GM23338 (cell line): ENCODE measurements around the gene TMEM163.

ENCODE experiments used
- CREB1 ChIP-seq: fragments of 250-450 bp; sonication (Bioruptor Pico); IDR thresholded peaks from 2 replicates; pipeline ENCODE4 v1.5.0; 2020; ENCODE audit warnings: low read depth, mild to moderate bottlenecking, moderate library complexity
- EZH2 ChIP-seq: fragments of 200-600 bp; sonication (generic); IDR thresholded peaks from one replicate; pipeline ENCODE4 v1.8.0; 2017; ENCODE audit warnings: antibody characterized with exemption, mild to moderate bottlenecking, low read depth; ENCODE audit not compliant: unreplicated experiment
- EZH2phosphoT487 ChIP-seq: fragments of 200-600 bp; sonication (generic); IDR thresholded peaks from one replicate; pipeline ENCODE4 v1.8.1; 2018; ENCODE audit warnings: antibody characterized with exemption; ENCODE audit not compliant: unreplicated experiment
- JUNB ChIP-seq: IDR thresholded peaks from one replicate; pipeline ENCODE4 v1.6.1; 2016; ENCODE audit warnings: antibody characterized with exemption; ENCODE audit not compliant: unreplicated experiment
- NANOG ChIP-seq: IDR thresholded peaks from 2 replicates; pipeline ENCODE4 v1.6.1; 2016; ENCODE audit warnings: antibody characterized with exemption, borderline replicate concordance
- POLR2AphosphoS5 ChIP-seq: IDR thresholded peaks from 2 replicates; pipeline ENCODE4 v1.6.1; 2016; ENCODE audit warnings: antibody characterized with exemption, low read depth
- STAT1 ChIP-seq: IDR thresholded peaks from one replicate; pipeline ENCODE4 v1.6.1; 2016; ENCODE audit warnings: antibody characterized with exemption; ENCODE audit not compliant: unreplicated experiment
- ZNF114 ChIP-seq: fragments of 250-450 bp; sonication (Bioruptor Pico); IDR thresholded peaks from 2 replicates; pipeline ENCODE4 v1.5.0; 2020; ENCODE audit warnings: mild to moderate bottlenecking, moderate library complexity
- ZNF331 ChIP-seq: fragments of 250-450 bp; sonication (Bioruptor Pico); IDR thresholded peaks from 2 replicates; pipeline ENCODE4 v1.5.0; 2020; ENCODE audit warnings: low read depth, mild to moderate bottlenecking, moderate library complexity
- TF ChIP-seq, protein P1 (sequence below): IDR thresholded peaks from one replicate; pipeline ENCODE4 v1.6.1; 2018; ENCODE audit warnings: antibody characterized with exemption; ENCODE audit not compliant: unreplicated experiment
- TF ChIP-seq, protein P2 (sequence below), 2 experiments: fragments of 200-600 bp in 1 of 2; sonication (generic) in 1 of 2; conservative IDR thresholded peaks; 2 replicates each; pipeline versions ENCODE4 v1.5.1 to v1.6.1; 2016 to 2017; ENCODE audit warnings: antibody characterized with exemption in 2 of 2, low read depth in 2 of 2, mild to moderate bottlenecking in 2 of 2, moderate library complexity in 1 of 2
- TF ChIP-seq, protein P3 (sequence below): IDR thresholded peaks from 2 replicates; pipeline ENCODE4 v1.6.1; 2016; ENCODE audit warnings: antibody characterized with exemption
- TF ChIP-seq, protein P4 (sequence below): fragments of 250-450 bp; sonication (Bioruptor Pico); IDR thresholded peaks from 2 replicates; pipeline ENCODE4 v1.5.0; 2020; ENCODE audit warnings: mild to moderate bottlenecking, moderate library complexity

DNA sequence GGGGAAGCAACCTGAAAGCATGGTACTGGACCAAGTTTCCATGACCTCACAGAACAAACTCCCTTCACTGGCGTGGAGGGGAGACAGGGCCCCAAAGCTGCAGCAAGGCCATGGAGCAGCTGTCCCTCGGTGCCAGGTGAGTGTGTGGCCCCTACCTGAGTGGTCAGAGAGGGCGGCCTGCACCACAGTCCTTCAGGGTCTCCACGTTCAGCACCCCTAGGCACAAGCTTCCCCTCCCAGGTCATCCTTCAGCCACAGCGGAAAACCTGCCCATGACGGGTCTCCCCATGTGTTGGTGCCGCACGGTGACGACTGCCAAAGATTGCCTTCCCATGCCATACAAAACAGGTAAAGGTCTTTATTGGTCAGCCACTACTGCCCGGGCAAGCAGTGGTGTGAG, 263.4 kb downstream of the TMEM163 start:
- TF ChIP-seq JUNB (no peak), EZH2 (no peak), CREB1 (CRISPR knock-in tag) (no peak), POLR2AphosphoS5 (no peak), EZH2phosphoT487 (no peak), ZNF331 (no peak), ZNF114 (CRISPR knock-in tag) (no peak), NANOG (no peak), STAT1 (no peak)
- TF ChIP-seq, protein P1, sequence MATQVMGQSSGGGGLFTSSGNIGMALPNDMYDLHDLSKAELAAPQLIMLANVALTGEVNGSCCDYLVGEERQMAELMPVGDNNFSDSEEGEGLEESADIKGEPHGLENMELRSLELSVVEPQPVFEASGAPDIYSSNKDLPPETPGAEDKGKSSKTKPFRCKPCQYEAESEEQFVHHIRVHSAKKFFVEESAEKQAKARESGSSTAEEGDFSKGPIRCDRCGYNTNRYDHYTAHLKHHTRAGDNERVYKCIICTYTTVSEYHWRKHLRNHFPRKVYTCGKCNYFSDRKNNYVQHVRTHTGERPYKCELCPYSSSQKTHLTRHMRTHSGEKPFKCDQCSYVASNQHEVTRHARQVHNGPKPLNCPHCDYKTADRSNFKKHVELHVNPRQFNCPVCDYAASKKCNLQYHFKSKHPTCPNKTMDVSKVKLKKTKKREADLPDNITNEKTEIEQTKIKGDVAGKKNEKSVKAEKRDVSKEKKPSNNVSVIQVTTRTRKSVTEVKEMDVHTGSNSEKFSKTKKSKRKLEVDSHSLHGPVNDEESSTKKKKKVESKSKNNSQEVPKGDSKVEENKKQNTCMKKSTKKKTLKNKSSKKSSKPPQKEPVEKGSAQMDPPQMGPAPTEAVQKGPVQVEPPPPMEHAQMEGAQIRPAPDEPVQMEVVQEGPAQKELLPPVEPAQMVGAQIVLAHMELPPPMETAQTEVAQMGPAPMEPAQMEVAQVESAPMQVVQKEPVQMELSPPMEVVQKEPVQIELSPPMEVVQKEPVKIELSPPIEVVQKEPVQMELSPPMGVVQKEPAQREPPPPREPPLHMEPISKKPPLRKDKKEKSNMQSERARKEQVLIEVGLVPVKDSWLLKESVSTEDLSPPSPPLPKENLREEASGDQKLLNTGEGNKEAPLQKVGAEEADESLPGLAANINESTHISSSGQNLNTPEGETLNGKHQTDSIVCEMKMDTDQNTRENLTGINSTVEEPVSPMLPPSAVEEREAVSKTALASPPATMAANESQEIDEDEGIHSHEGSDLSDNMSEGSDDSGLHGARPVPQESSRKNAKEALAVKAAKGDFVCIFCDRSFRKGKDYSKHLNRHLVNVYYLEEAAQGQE, result no peak
- TF ChIP-seq, protein P2, sequence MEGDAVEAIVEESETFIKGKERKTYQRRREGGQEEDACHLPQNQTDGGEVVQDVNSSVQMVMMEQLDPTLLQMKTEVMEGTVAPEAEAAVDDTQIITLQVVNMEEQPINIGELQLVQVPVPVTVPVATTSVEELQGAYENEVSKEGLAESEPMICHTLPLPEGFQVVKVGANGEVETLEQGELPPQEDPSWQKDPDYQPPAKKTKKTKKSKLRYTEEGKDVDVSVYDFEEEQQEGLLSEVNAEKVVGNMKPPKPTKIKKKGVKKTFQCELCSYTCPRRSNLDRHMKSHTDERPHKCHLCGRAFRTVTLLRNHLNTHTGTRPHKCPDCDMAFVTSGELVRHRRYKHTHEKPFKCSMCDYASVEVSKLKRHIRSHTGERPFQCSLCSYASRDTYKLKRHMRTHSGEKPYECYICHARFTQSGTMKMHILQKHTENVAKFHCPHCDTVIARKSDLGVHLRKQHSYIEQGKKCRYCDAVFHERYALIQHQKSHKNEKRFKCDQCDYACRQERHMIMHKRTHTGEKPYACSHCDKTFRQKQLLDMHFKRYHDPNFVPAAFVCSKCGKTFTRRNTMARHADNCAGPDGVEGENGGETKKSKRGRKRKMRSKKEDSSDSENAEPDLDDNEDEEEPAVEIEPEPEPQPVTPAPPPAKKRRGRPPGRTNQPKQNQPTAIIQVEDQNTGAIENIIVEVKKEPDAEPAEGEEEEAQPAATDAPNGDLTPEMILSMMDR (conservative IDR thresholded peaks at IDR 0.05; ENCODE audit: low read depth in 2 of 2), result no peak
- TF ChIP-seq, protein P3, sequence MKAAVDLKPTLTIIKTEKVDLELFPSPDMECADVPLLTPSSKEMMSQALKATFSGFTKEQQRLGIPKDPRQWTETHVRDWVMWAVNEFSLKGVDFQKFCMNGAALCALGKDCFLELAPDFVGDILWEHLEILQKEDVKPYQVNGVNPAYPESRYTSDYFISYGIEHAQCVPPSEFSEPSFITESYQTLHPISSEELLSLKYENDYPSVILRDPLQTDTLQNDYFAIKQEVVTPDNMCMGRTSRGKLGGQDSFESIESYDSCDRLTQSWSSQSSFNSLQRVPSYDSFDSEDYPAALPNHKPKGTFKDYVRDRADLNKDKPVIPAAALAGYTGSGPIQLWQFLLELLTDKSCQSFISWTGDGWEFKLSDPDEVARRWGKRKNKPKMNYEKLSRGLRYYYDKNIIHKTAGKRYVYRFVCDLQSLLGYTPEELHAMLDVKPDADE, result no peak
- TF ChIP-seq, protein P4, sequence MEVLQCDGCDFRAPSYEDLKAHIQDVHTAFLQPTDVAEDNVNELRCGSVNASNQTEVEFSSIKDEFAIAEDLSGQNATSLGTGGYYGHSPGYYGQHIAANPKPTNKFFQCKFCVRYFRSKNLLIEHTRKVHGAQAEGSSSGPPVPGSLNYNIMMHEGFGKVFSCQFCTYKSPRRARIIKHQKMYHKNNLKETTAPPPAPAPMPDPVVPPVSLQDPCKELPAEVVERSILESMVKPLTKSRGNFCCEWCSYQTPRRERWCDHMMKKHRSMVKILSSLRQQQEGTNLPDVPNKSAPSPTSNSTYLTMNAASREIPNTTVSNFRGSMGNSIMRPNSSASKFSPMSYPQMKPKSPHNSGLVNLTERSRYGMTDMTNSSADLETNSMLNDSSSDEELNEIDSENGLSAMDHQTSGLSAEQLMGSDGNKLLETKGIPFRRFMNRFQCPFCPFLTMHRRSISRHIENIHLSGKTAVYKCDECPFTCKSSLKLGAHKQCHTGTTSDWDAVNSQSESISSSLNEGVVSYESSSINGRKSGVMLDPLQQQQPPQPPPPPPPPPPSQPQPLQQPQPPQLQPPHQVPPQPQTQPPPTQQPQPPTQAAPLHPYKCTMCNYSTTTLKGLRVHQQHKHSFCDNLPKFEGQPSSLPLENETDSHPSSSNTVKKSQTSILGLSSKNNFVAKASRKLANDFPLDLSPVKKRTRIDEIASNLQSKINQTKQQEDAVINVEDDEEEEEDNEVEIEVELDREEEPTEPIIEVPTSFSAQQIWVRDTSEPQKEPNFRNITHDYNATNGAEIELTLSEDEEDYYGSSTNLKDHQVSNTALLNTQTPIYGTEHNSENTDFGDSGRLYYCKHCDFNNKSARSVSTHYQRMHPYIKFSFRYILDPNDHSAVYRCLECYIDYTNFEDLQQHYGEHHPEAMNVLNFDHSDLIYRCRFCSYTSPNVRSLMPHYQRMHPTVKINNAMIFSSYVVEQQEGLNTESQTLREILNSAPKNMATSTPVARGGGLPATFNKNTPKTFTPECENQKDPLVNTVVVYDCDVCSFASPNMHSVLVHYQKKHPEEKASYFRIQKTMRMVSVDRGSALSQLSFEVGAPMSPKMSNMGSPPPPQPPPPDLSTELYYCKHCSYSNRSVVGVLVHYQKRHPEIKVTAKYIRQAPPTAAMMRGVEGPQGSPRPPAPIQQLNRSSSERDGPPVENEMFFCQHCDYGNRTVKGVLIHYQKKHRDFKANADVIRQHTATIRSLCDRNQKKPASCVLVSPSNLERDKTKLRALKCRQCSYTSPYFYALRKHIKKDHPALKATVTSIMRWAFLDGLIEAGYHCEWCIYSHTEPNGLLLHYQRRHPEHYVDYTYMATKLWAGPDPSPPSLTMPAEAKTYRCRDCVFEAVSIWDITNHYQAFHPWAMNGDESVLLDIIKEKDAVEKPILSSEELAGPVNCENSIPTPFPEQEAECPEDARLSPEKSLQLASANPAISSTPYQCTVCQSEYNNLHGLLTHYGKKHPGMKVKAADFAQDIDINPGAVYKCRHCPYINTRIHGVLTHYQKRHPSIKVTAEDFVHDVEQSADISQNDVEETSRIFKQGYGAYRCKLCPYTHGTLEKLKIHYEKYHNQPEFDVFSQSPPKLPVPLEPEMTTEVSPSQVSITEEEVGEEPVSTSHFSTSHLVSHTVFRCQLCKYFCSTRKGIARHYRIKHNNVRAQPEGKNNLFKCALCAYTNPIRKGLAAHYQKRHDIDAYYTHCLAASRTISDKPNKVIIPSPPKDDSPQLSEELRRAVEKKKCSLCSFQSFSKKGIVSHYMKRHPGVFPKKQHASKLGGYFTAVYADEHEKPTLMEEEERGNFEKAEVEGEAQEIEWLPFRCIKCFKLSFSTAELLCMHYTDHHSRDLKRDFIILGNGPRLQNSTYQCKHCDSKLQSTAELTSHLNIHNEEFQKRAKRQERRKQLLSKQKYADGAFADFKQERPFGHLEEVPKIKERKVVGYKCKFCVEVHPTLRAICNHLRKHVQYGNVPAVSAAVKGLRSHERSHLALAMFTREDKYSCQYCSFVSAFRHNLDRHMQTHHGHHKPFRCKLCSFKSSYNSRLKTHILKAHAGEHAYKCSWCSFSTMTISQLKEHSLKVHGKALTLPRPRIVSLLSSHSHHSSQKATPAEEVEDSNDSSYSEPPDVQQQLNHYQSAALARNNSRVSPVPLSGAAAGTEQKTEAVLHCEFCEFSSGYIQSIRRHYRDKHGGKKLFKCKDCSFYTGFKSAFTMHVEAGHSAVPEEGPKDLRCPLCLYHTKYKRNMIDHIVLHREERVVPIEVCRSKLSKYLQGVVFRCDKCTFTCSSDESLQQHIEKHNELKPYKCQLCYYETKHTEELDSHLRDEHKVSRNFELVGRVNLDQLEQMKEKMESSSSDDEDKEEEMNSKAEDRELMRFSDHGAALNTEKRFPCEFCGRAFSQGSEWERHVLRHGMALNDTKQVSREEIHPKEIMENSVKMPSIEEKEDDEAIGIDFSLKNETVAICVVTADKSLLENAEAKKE (CRISPR knock-in tag), result no peak
